Measurements from ENCODE around the gene STARD10.

DNA sequence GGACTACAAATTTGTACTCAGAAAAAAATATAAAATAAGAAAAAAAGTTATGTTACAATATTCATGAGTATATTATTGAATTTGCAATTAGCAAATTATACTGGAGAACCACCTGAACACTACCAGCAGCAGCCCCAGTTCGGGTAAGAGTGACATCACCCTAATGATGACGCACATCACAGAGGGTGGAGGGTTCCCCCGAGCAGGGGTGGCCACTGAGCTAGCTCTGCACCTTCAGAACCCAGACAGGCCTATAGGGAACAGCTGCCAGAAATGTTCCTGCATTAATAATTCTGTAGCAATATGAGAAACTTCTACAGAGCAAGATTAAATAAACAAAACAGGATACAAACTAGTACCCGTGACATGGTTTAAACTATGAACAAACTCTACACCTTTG is 24.2 kb downstream of the STARD10 start:
- TF ChIP-seq POLR2A (IDR thresholded peaks at IDR 0.05), result no peak
- TF ChIP-seq, protein P1, sequence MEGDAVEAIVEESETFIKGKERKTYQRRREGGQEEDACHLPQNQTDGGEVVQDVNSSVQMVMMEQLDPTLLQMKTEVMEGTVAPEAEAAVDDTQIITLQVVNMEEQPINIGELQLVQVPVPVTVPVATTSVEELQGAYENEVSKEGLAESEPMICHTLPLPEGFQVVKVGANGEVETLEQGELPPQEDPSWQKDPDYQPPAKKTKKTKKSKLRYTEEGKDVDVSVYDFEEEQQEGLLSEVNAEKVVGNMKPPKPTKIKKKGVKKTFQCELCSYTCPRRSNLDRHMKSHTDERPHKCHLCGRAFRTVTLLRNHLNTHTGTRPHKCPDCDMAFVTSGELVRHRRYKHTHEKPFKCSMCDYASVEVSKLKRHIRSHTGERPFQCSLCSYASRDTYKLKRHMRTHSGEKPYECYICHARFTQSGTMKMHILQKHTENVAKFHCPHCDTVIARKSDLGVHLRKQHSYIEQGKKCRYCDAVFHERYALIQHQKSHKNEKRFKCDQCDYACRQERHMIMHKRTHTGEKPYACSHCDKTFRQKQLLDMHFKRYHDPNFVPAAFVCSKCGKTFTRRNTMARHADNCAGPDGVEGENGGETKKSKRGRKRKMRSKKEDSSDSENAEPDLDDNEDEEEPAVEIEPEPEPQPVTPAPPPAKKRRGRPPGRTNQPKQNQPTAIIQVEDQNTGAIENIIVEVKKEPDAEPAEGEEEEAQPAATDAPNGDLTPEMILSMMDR (IDR thresholded peaks at IDR 0.05), result no peak

All from esophagus squamous epithelium (tissue), 4 donors.